ENCODE results near the gene MMP20. TPM values are rescaled to one million over a fixed set of nuclear protein-coding genes. Genes with fewer than 3 reads are reported as not detected.

Gene MMP20
- polyA plus RNA-seq, 1 of the 3 experiments (the other 2 are of a cell fraction), result not detected

GRCh38 chr11:102633385-102634026, 8.4 kb upstream of the MMP20 start:
- Histone ChIP-seq H3K4me2 (no peak overlapping the region), H3K9me2 (no peaks in the 10 kb centered on the region), H4K20me1 (ENCODE audit: insufficient read depth) (no peaks in the 10 kb centered on the region), H2AFZ (ENCODE audit: low read depth) (no peak overlapping the region), H3K9ac (no peak overlapping the region), H3K9me3 (no peaks in the 10 kb centered on the region), H3K4me3 (ENCODE audit: low read depth in 2 of 2, low read length in 1 of 2) (no peak overlapping the region), H3K27ac (ENCODE audit: low read depth in 2 of 2, low read length in 1 of 2) (no peak overlapping the region), H3K79me2 (ENCODE audit: insufficient read depth) (no peaks in the 10 kb centered on the region), H3K4me1 (ENCODE audit: control insufficient read depth in 1 of 2, insufficient read depth in 2 of 2, low read depth in 1 of 2, low read length in 1 of 2) (no peaks in the 10 kb centered on the region), H3K27me3 (ENCODE audit: insufficient read depth) (no peaks in the 10 kb centered on the region), H3K36me3 (replicated peaks in 1 of 2; ENCODE audit: control insufficient read depth in 1 of 2, insufficient read depth in 2 of 2, low read length in 1 of 2) (no peaks in the 10 kb centered on the region), H3F3A (replicated peaks; ENCODE audit: insufficient read depth) (no peaks in the 10 kb centered on the region)
- ChIA-PET CTCF (interaction anchor here (1.1 kb wide), 1 partner anchor 33 kb away, joined by 3 read pairs; no protein-coding TSS in a partner anchor), POLR2A (no interaction called here)
- WGBS (ENCODE audit: low lambda C conversion rate), result 57% methylated on average over 6 of the region's 6 CpGs
- DNase-seq, result no peak
- no peak for TF ChIP-seq FOSL2 (IDR thresholded peaks at IDR 0.05; ENCODE audit: borderline replicate concordance, low read depth)
- no peak for TF ChIP-seq RCOR1 (IDR thresholded peaks at IDR 0.05; ENCODE audit: low read length)
- TF ChIP-seq RXRA (IDR thresholded peaks at IDR 0.05; ENCODE audit: borderline replicate concordance, low read depth), result no peak
- TF ChIP-seq FOXM1 (IDR thresholded peaks at IDR 0.05; ENCODE audit: low read depth), result no peak
- no peak for TF ChIP-seq GABPA (IDR thresholded peaks at IDR 0.05; ENCODE audit: low read depth)
- TF ChIP-seq NFIC (IDR thresholded peaks at IDR 0.05; ENCODE audit: borderline replicate concordance), result no peak

GRCh38 chr11:102632026-102632425, 6.9 kb upstream of the MMP20 start:
- ChIA-PET POLR2A (no interaction called here), CTCF (no interaction called here)
- H2AFZ ChIP-seq (ENCODE audit: low read depth), result no peak overlapping the region
- H3K9me3 ChIP-seq, result no peaks in the 10 kb centered on the region
- H3K79me2 ChIP-seq (ENCODE audit: insufficient read depth), result no peaks in the 10 kb centered on the region
- H3K27me3 ChIP-seq (ENCODE audit: insufficient read depth), result no peaks in the 10 kb centered on the region
- no peaks in the 10 kb centered on the region for H3K4me1 ChIP-seq (ENCODE audit: control insufficient read depth in 1 of 2, insufficient read depth in 2 of 2, low read depth in 1 of 2, low read length in 1 of 2)
- no peak overlapping the region for H3K9ac ChIP-seq
- DNase-seq, result no peak
- H3K36me3 ChIP-seq (replicated peaks in 1 of 2; ENCODE audit: control insufficient read depth in 1 of 2, insufficient read depth in 2 of 2, low read length in 1 of 2), result no peaks in the 10 kb centered on the region
- H3K27ac ChIP-seq (ENCODE audit: low read depth in 2 of 2, low read length in 1 of 2), result no peak overlapping the region
- no peaks in the 10 kb centered on the region for H4K20me1 ChIP-seq (ENCODE audit: insufficient read depth)
- no peak for TF ChIP-seq MXI1 (IDR thresholded peaks at IDR 0.05; ENCODE audit: low read depth, low read length)
- no peak for TF ChIP-seq MAX (IDR thresholded peaks at IDR 0.05; ENCODE audit: low read depth)
- TF ChIP-seq EP300 (IDR thresholded peaks at IDR 0.05; ENCODE audit: borderline replicate concordance in 1 of 2, low read depth in 1 of 2, low read length in 1 of 2), result no peak
- TF ChIP-seq RCOR1 (IDR thresholded peaks at IDR 0.05; ENCODE audit: low read length), result no peak
- no peak for TF ChIP-seq POLR2AphosphoS5 (IDR thresholded peaks at IDR 0.05; ENCODE audit: low read depth, low read length)
- no peak for TF ChIP-seq IRF3 (IDR thresholded peaks at IDR 0.05; ENCODE audit: low read depth, low read length)
- no peak for TF ChIP-seq FOXJ3 (CRISPR knock-in tag; IDR thresholded peaks at IDR 0.05)
- no peak for TF ChIP-seq FOXM1 (IDR thresholded peaks at IDR 0.05; ENCODE audit: low read depth)
- no peak for TF ChIP-seq REST (IDR thresholded peaks at IDR 0.05; ENCODE audit: low read depth, low read length)
- no peak for TF ChIP-seq CHD2 (IDR thresholded peaks at IDR 0.05; ENCODE audit: low read length, partially characterized antibody)
- 77% methylated on average over 1 of the region's 1 CpG for WGBS (ENCODE audit: low lambda C conversion rate)
- H3K4me2 ChIP-seq, result no peak overlapping the region
- no peaks in the 10 kb centered on the region for H3K9me2 ChIP-seq
- no peaks in the 10 kb centered on the region for H3F3A ChIP-seq (replicated peaks; ENCODE audit: insufficient read depth)
- no peak overlapping the region for H3K4me3 ChIP-seq (ENCODE audit: low read depth in 2 of 2, low read length in 1 of 2)

Data from SK-N-SH (cell line).